Endothelial cell of umbilical vein (primary cell): ENCODE results near the gene ATP8A1. TPM values are rescaled to one million over a fixed set of nuclear protein-coding genes. Genes with fewer than 3 reads are reported as not detected.

ENCODE experiments used
- BruUV-seq: library from RNA; stranded (reverse); fragments of 400-500 nt; replicated peaks from 2 replicates; lab custom pipeline; 2021; lab: Mats Ljungman, UMichigan
- CTCF ChIA-PET: fragments of 300-600, 350-600 bp; sonication (Branson Sonifier 250); formaldehyde crosslinking; loops from one replicate; lab custom pipeline; 2021; ENCODE audit warnings: antibody characterized with exemption, inconsistent platforms; lab: Charles Lee
- POLR2A ChIA-PET: fragments of 300-600, 350-600 bp; sonication (Branson Sonifier 250); formaldehyde crosslinking; loops from one replicate; lab custom pipeline; 2021; ENCODE audit warnings: antibody characterized with exemption, inconsistent platforms; lab: Charles Lee
- DNase-seq: peaks from one replicate; pipeline ENCODE4 v3.0.0-alpha.2; 2011; ENCODE audit warnings: low read depth, low spot score
- FAIRE-seq: peaks from 2 replicates; lab custom pipeline; 2011; peaks lifted over from hg19 to GRCh38; lab: Jason Lieb, UNC
- H2AFZ ChIP-seq: 2 replicates; pipeline ENCODE4 v1.6.0; 2012; ENCODE audit warnings: low read depth, low read length, control low read depth, inconsistent platforms
- H3K27ac ChIP-seq: 2 replicates; pipeline ENCODE4 v1.5.1; 2011; ENCODE audit warnings: low read depth, mild to moderate bottlenecking, control low read depth, low read length, moderate library complexity; ENCODE audit not compliant: insufficient read depth
- H3K27me3 ChIP-seq, 2 experiments: 2 replicates each; pipeline versions ENCODE4 v1.6.0 to v1.6.1; 2011; ENCODE audit warnings: low read length in 2 of 2, mixed read lengths in 1 of 2; ENCODE audit not compliant: control insufficient read depth in 2 of 2, insufficient read depth in 2 of 2
- H3K36me3 ChIP-seq, 2 experiments: 2 replicates in 1 of 2; 3 replicates in 1 of 2; pipeline ENCODE4 v1.5.1; 2011; ENCODE audit warnings: low read length in 2 of 2, mild to moderate bottlenecking in 1 of 2, moderate library complexity in 1 of 2; ENCODE audit not compliant: control insufficient read depth in 2 of 2, insufficient read depth in 2 of 2; ENCODE audit errors: extremely low read depth in 1 of 2
- H3K4me1 ChIP-seq: 3 replicates; pipeline ENCODE4 v1.5.1; 2011; ENCODE audit warnings: mild to moderate bottlenecking, low read length; ENCODE audit not compliant: control insufficient read depth, insufficient read depth; ENCODE audit errors: extremely low read depth
- H3K4me2 ChIP-seq: 2 replicates; pipeline ENCODE4 v1.6.1; 2011; ENCODE audit warnings: low read length, control low read depth, mixed read lengths; ENCODE audit not compliant: insufficient read depth
- H3K4me3 ChIP-seq, 3 experiments: fragments of 200-600 bp in 1 of 3; sonication (generic), shearing (Covaris generic) in 1 of 3; replicated peaks in 1 of 3; 2 replicates each; pipeline ENCODE4 v1.5.1; 2011 to 2016; ENCODE audit warnings: control low read depth in 3 of 3, low read length in 3 of 3, mild to moderate bottlenecking in 2 of 3, inconsistent platforms in 1 of 3, low read depth in 1 of 3, moderate library complexity in 1 of 3; ENCODE audit not compliant: insufficient read depth in 1 of 3
- H3K79me2 ChIP-seq: 2 replicates; pipeline ENCODE4 v1.6.0; 2012; ENCODE audit warnings: low read length, inconsistent platforms; ENCODE audit not compliant: control insufficient read depth, insufficient read depth
- H3K9ac ChIP-seq: replicated peaks from 2 replicates; pipeline ENCODE3; 2011; ENCODE audit warnings: low read length, control low read depth; ENCODE audit not compliant: insufficient read depth; ENCODE audit errors: extremely low read depth
- H3K9me1 ChIP-seq: replicated peaks from 3 replicates; pipeline ENCODE4 v1.6.0; 2011; ENCODE audit warnings: mild to moderate bottlenecking, low read length; ENCODE audit not compliant: control insufficient read depth, insufficient read depth; ENCODE audit errors: extremely low read depth
- H3K9me3 ChIP-seq: replicated peaks from 2 replicates; pipeline ENCODE4 v1.5.1; 2012; ENCODE audit warnings: low read length, inconsistent platforms; ENCODE audit not compliant: control insufficient read depth, insufficient read depth
- H4K20me1 ChIP-seq: replicated peaks from 2 replicates; pipeline ENCODE3; 2011; ENCODE audit warnings: mild to moderate bottlenecking, low read length; ENCODE audit not compliant: control insufficient read depth, insufficient read depth; ENCODE audit errors: extremely low read depth
- CTCF ChIP-seq, 2 donors: IDR thresholded peaks; 1 replicate in 1 of 2; 2 replicates in 1 of 2; pipeline ENCODE4 v1.5.1; 2011; ENCODE audit warnings: low read length in 2 of 2, mild to moderate bottlenecking in 2 of 2, moderate library complexity in 2 of 2, control low read depth in 1 of 2, inconsistent platforms in 1 of 2, low read depth in 1 of 2; ENCODE audit not compliant: insufficient read depth in 1 of 2; ENCODE audit errors: extremely low read depth in 1 of 2
- EZH2 ChIP-seq: IDR thresholded peaks from 2 replicates; pipeline ENCODE4 v1.6.1; 2012; ENCODE audit warnings: borderline replicate concordance, low read depth, mild to moderate bottlenecking, moderate library complexity, low read length, inconsistent platforms; ENCODE audit not compliant: severe bottlenecking
- FOS ChIP-seq: IDR thresholded peaks from 2 replicates; pipeline ENCODE4 v1.6.1; 2011; ENCODE audit warnings: mild to moderate bottlenecking, low read length, moderate library complexity, borderline replicate concordance; ENCODE audit not compliant: insufficient read depth
- GATA2 ChIP-seq: IDR thresholded peaks from 2 replicates; pipeline ENCODE4 v1.7.0; 2011; ENCODE audit warnings: low read depth, mild to moderate bottlenecking, moderate library complexity, mixed read lengths, low read length; ENCODE audit not compliant: insufficient read length, insufficient read depth
- JUN ChIP-seq: IDR thresholded peaks from 2 replicates; pipeline ENCODE4 v1.6.1; 2011; ENCODE audit warnings: borderline replicate concordance, low read depth; ENCODE audit not compliant: insufficient read length, insufficient read depth
- MAX ChIP-seq: IDR thresholded peaks from 2 replicates; pipeline ENCODE4 v1.6.1; 2011; ENCODE audit not compliant: insufficient read depth, insufficient read length
- MYC ChIP-seq: IDR thresholded peaks from one replicate; pipeline ENCODE4 v1.6.1; 2011; ENCODE audit warnings: mild to moderate bottlenecking, low read depth, low read length
- POLR2A ChIP-seq: IDR thresholded peaks from 2 replicates; pipeline ENCODE4 v1.6.1; 2012; ENCODE audit warnings: low read depth, mild to moderate bottlenecking, control low read depth, low read length
- POLR2AphosphoS5 ChIP-seq: IDR thresholded peaks from 2 replicates; pipeline ENCODE4 v1.6.1; 2012; ENCODE audit warnings: low read depth, mild to moderate bottlenecking, control low read depth, low read length, moderate library complexity; ENCODE audit not compliant: insufficient read depth
- dilution Hi-C: fragments of 300-500 bp; cut with MboI; formaldehyde crosslinking; loops from one replicate; pipeline ENCODE4 v1.15.0; 2019; ENCODE audit warnings: low sequenced_read_pairs; ENCODE audit not compliant: extremely low pct_ligation_motif_present
- intact Hi-C: fragments of 100-400 bp; cut with micrococcal nuclease; formaldehyde crosslinking; loops from one replicate; pipeline ENCODE4 v1.10.0; 2022
- polyA plus RNA-seq, 4 experiments: library from polyadenylated mRNA; depleted of rRNA in 3 of 4; stranded (reverse) in 3 of 4; unstranded in 1 of 4; fragments of >200 nt; gene quantifications; 2 replicates each; pipeline versions ENCODE4 v1.2.1 to v1.2.3, GENCODE V29; 2011 to 2012; ENCODE audit warnings: missing spikeins in 1 of 4
- total RNA-seq: library from RNA; stranded (reverse); gene quantifications from 2 replicates; pipeline ENCODE4 v1.2.3, GENCODE V29; 2021

The ATP8A1 gene
- total and polyA plus RNA-seq, 2 donors (not counting 3 experiments of a cell fraction or from before 2014, with no cell fraction given) = 0.97 to 11.5 TPM

- no TSS peak for BruUV-seq
- dilution Hi-C loops (no loop called here), intact Hi-C loops (no loop called here)
- H3K27ac ChIP-seq = no peak overlapping the region
- H3K9me1 ChIP-seq = no peaks in the 10 kb centered on the region
- no peaks in the 10 kb centered on the region for H4K20me1 ChIP-seq
- H3K4me1 ChIP-seq = no peaks in the 10 kb centered on the region
- H3K9ac ChIP-seq = no peak overlapping the region
- no peaks in the 10 kb centered on the region for H3K36me3 ChIP-seq
- TF ChIP-seq CTCF (IDR thresholded peaks at IDR 0.05; ENCODE audit: extremely low read depth in 1 of 2, insufficient read depth in 1 of 2, low read depth in 1 of 2, low read length in 2 of 2) (no peak), FOS (no peak), JUN (no peak), MAX (no peak), POLR2A (no peak), GATA2 (no peak)
- no peaks in the 10 kb centered on the region for H3K79me2 ChIP-seq
- no peak overlapping the region for H3K4me2 ChIP-seq
- DNase-seq (no peak), FAIRE-seq (no peak)
- no peaks in the 10 kb centered on the region for H3K27me3 ChIP-seq
- no peak overlapping the region for H3K4me3 ChIP-seq
- CTCF ChIA-PET = interaction anchor here (1.3 kb wide), 1 partner anchor 172 kb away, joined by 3 read pairs; no protein-coding TSS in a partner anchor
- H2AFZ ChIP-seq = no peak overlapping the region
- no peaks in the 10 kb centered on the region for H3K9me3 ChIP-seq
- POLR2A ChIA-PET = no interaction called here
These were observed 113.8 kb downstream of the ATP8A1 start for GRCh38 chr4:42543126-42543525.

- intact Hi-C loops (no loop called here), dilution Hi-C loops (no loop called here)
- no TSS peak for BruUV-seq
- no peak for DNase-seq
- no peaks in the 10 kb centered on the region for H3K9me1 ChIP-seq
- H3K9me3 ChIP-seq = no peaks in the 10 kb centered on the region
- no peaks in the 10 kb centered on the region for H3K4me1 ChIP-seq
- no peaks in the 10 kb centered on the region for H3K27me3 ChIP-seq
- H3K9ac ChIP-seq = no peak overlapping the region
- H3K4me3 ChIP-seq = no peak overlapping the region
- H3K36me3 ChIP-seq = no peaks in the 10 kb centered on the region
- no peaks in the 10 kb centered on the region for H3K79me2 ChIP-seq
- TF ChIP-seq GATA2 (no peak), POLR2A (no peak), JUN (no peak), CTCF (IDR thresholded peaks at IDR 0.05; ENCODE audit: extremely low read depth in 1 of 2, insufficient read depth in 1 of 2, low read depth in 1 of 2, low read length in 2 of 2) (no peak), FOS (no peak), EZH2 (no peak), MAX (no peak), POLR2AphosphoS5 (no peak), MYC (no peak)
- ChIA-PET CTCF (interaction anchor here (0.6 kb wide), 1 partner anchor 27 kb away, joined by 3 read pairs; no protein-coding TSS in a partner anchor), POLR2A (no interaction called here)
- no peak for FAIRE-seq
- no peak overlapping the region for H2AFZ ChIP-seq
- no peaks in the 10 kb centered on the region for H4K20me1 ChIP-seq
- no peak overlapping the region for H3K27ac ChIP-seq
- H3K4me2 ChIP-seq = no peak overlapping the region
These were observed 115.3 kb downstream of the ATP8A1 start for GRCh38 chr4:42541647-42542046.
